ENCODE data around the gene FAM13A. TPM values are rescaled to one million over a fixed set of nuclear protein-coding genes. Genes with fewer than 3 reads are reported as not detected.

The FAM13A gene
- total RNA-seq, 1 donor from 2014 or later: 68.5 TPM

GRCh38 chr4:88745175-88745574 is 311.8 kb downstream of the FAM13A start:
- no peak for DNase-seq

GRCh38 chr4:88744609-88745008 is 312.4 kb downstream of the FAM13A start:
- no peak for DNase-seq

GRCh38 chr4:88743696-88744095 is 313.3 kb downstream of the FAM13A start:
- DNase-seq: no peak

GRCh38 chr4:88742561-88742960 is 314.4 kb downstream of the FAM13A start:
- DNase-seq: no peak

- peak; percentile 88 for DNase-seq
Measured at GRCh38 chr4:88738180-88738579, 318.8 kb downstream of the FAM13A start.

- peak; percentile 87 for DNase-seq
Measured at GRCh38 chr4:88737307-88737941, 319.6 kb downstream of the FAM13A start.

- no peak for DNase-seq
Measured at GRCh38 chr4:88736264-88736663, 320.7 kb downstream of the FAM13A start.

GRCh38 chr4:88735564-88735963 is 321.4 kb downstream of the FAM13A start:
- no peak for DNase-seq

- no peak for DNase-seq
Measured at GRCh38 chr4:88734403-88734949, 322.5 kb downstream of the FAM13A start.

- no peak for DNase-seq
Measured at GRCh38 chr4:88732714-88733368, 324.1 kb downstream of the FAM13A start.

GRCh38 chr4:88731381-88731780 is 325.6 kb downstream of the FAM13A start:
- no peak for DNase-seq

- no peak for DNase-seq
Measured at GRCh38 chr4:88730811-88731210, 326.2 kb downstream of the FAM13A start.

- DNase-seq: peak; percentile 48
Measured at GRCh38 chr4:88729146-88729760, 327.7 kb downstream of the FAM13A start.

GRCh38 chr4:88728146-88728545 is 328.8 kb downstream of the FAM13A start:
- DNase-seq: peak; percentile 41

- no peak for DNase-seq
Measured at GRCh38 chr4:88725986-88726385, 331.0 kb downstream of the FAM13A start.

GRCh38 chr4:88725143-88725542 is 331.8 kb downstream of the FAM13A start:
- no peak for DNase-seq

GRCh38 chr4:88724406-88724805 is 332.6 kb downstream of the FAM13A start:
- no peak for DNase-seq

GRCh38 chr4:88722828-88723227 is 334.2 kb downstream of the FAM13A start:
- DNase-seq: no peak

GRCh38 chr4:88722276-88722780 is 334.7 kb downstream of the FAM13A start:
- DNase-seq: no peak

- no peak for DNase-seq
Measured at GRCh38 chr4:88720451-88721428, 336.2 kb downstream of the FAM13A start.

- no peak for DNase-seq
Measured at GRCh38 chr4:88719381-88719780, 337.6 kb downstream of the FAM13A start.

- DNase-seq: no peak
Measured at GRCh38 chr4:88718098-88718497, 338.9 kb downstream of the FAM13A start.
